ENCODE measurements around the gene MTF1. TPM values are rescaled to one million over a fixed set of nuclear protein-coding genes. Genes with fewer than 3 reads are reported as not detected.
"Not testable (repeated sequence)": the region's sequence is repeated elsewhere in the genome, so short reads cannot be mapped to it uniquely, and the experiment has no call there.

Gene MTF1
- polyA plus RNA-seq, 1 donor from 2014 or later = 3.7 TPM

DNA sequence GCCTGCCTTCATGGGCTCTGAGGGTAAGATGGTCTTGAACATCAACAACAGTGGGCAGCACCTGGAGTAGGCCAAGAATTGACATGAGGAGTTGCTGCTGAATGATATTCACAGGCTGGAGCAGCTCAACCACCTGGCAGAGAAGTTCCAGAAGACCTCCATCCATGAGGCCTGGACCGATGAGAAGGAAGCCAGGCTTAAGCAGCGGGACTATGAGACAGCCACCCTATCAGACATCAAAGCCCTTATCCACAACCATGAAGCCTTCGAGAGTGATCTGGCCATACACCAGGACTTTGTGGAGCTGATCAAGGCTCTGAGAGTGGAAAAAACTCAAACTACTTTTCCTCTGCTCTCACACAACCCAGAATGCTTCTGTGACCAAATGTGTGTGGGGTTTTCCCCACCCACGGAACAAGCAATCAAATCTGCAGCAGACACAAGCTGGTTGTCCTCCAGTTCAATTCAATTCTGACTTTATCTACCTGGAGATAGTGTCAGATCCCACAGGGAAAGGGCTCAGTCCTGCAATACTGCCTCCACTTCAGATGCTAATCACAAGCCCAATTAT lies 82.4 kb downstream of the MTF1 start:
- Histone ChIP-seq H3K4me3 (ENCODE audit: low read length) (no peak overlapping the region), H3K9me2 (ENCODE audit: insufficient read depth, low read length) (no peaks in the 10 kb centered on the region), H3K9me3 (ENCODE audit: low read length) (no peaks in the 10 kb centered on the region), H3K9ac (ENCODE audit: low read length) (no peak overlapping the region), H3K79me2 (replicated peaks; ENCODE audit: insufficient read depth, low read length) (no peaks in the 10 kb centered on the region), H3K27me3 (ENCODE audit: insufficient read depth, low read depth, low read length) (peaks cover 8% of the 10 kb centered on the region), H3K27ac (ENCODE audit: low read length) (no peak overlapping the region), H4K20me1 (ENCODE audit: insufficient read depth) (no peaks in the 10 kb centered on the region), H3K36me3 (ENCODE audit: insufficient read depth, low read length) (no peaks in the 10 kb centered on the region), H3K4me2 (ENCODE audit: low read length) (no peak overlapping the region), H2AFZ (ENCODE audit: low read depth, low read length) (no peak overlapping the region), H3F3A (ENCODE audit: insufficient read depth, low read length, poor library complexity, severe bottlenecking) (no peaks in the 10 kb centered on the region)
- TF ChIP-seq EP300 (conservative IDR thresholded peaks at IDR 0.05; ENCODE audit: poor library complexity, severe bottlenecking) = no peak
- no peak for TF ChIP-seq TAF1 (IDR thresholded peaks at IDR 0.05; ENCODE audit: low read depth)
- no peak for TF ChIP-seq POLR2AphosphoS5 (IDR thresholded peaks at IDR 0.05)

GRCh38 chr1:37771440-37771839 lies 88.0 kb downstream of the MTF1 start:
- peaks cover 45% of the 10 kb centered on the region for H3K27me3 ChIP-seq (ENCODE audit: insufficient read depth, low read depth, low read length)
- not testable (repeated sequence) for H4K20me1 ChIP-seq (ENCODE audit: insufficient read depth); H3F3A ChIP-seq (ENCODE audit: insufficient read depth, low read length, poor library complexity, severe bottlenecking); H3K9me3 ChIP-seq (ENCODE audit: low read length); H3K36me3 ChIP-seq (ENCODE audit: insufficient read depth, low read length); H3K9me2 ChIP-seq (ENCODE audit: insufficient read depth, low read length); H3K9ac ChIP-seq (ENCODE audit: low read length); H3K79me2 ChIP-seq (replicated peaks; ENCODE audit: insufficient read depth, low read length); H2AFZ ChIP-seq (ENCODE audit: low read depth, low read length); H3K27ac ChIP-seq (ENCODE audit: low read length); H3K4me3 ChIP-seq (ENCODE audit: low read length); H3K4me2 ChIP-seq (ENCODE audit: low read length)

DNA sequence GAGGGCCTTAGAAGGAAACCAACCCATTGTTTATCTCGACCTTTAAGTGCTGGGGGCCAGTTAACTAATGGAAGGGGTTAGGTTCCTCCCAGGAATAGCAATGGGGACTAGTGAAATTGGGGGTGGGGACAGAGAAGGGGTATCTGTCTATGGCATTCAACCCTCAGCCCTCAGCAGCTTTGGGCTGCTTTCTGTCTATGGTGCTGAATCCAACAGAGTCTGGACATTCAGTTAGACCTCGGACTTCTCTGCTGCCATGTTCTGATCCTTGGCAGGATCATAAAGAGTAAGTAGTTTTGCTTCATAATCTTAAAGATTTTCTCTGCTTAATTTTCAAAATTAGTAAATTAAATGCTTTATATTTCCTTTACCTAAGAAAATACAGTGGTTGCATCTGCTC lies 91.9 kb downstream of the MTF1 start:
- no peaks in the 10 kb centered on the region for H3K9me3 ChIP-seq (ENCODE audit: low read length)
- H3K79me2 ChIP-seq (replicated peaks; ENCODE audit: insufficient read depth, low read length) = no peaks in the 10 kb centered on the region
- no peak overlapping the region for H3K4me2 ChIP-seq (ENCODE audit: low read length)
- no peaks in the 10 kb centered on the region for H3F3A ChIP-seq (ENCODE audit: insufficient read depth, low read length, poor library complexity, severe bottlenecking)
- TF ChIP-seq POLR2AphosphoS5 (IDR thresholded peaks at IDR 0.05) = no peak
- TF ChIP-seq, protein P1, sequence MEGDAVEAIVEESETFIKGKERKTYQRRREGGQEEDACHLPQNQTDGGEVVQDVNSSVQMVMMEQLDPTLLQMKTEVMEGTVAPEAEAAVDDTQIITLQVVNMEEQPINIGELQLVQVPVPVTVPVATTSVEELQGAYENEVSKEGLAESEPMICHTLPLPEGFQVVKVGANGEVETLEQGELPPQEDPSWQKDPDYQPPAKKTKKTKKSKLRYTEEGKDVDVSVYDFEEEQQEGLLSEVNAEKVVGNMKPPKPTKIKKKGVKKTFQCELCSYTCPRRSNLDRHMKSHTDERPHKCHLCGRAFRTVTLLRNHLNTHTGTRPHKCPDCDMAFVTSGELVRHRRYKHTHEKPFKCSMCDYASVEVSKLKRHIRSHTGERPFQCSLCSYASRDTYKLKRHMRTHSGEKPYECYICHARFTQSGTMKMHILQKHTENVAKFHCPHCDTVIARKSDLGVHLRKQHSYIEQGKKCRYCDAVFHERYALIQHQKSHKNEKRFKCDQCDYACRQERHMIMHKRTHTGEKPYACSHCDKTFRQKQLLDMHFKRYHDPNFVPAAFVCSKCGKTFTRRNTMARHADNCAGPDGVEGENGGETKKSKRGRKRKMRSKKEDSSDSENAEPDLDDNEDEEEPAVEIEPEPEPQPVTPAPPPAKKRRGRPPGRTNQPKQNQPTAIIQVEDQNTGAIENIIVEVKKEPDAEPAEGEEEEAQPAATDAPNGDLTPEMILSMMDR (IDR thresholded peaks at IDR 0.05; ENCODE audit: poor library complexity, severe bottlenecking) = no peak
- no peak for TF ChIP-seq MXI1 (conservative IDR thresholded peaks at IDR 0.05; ENCODE audit: poor library complexity, severe bottlenecking)
- TF ChIP-seq SMC3 (conservative IDR thresholded peaks at IDR 0.05; ENCODE audit: poor library complexity) = no peak
- no peak for TF ChIP-seq EZH2 (IDR thresholded peaks at IDR 0.05; ENCODE audit: borderline replicate concordance, insufficient read depth, low read length, poor library complexity, severe bottlenecking)
- TF ChIP-seq, protein P2, sequence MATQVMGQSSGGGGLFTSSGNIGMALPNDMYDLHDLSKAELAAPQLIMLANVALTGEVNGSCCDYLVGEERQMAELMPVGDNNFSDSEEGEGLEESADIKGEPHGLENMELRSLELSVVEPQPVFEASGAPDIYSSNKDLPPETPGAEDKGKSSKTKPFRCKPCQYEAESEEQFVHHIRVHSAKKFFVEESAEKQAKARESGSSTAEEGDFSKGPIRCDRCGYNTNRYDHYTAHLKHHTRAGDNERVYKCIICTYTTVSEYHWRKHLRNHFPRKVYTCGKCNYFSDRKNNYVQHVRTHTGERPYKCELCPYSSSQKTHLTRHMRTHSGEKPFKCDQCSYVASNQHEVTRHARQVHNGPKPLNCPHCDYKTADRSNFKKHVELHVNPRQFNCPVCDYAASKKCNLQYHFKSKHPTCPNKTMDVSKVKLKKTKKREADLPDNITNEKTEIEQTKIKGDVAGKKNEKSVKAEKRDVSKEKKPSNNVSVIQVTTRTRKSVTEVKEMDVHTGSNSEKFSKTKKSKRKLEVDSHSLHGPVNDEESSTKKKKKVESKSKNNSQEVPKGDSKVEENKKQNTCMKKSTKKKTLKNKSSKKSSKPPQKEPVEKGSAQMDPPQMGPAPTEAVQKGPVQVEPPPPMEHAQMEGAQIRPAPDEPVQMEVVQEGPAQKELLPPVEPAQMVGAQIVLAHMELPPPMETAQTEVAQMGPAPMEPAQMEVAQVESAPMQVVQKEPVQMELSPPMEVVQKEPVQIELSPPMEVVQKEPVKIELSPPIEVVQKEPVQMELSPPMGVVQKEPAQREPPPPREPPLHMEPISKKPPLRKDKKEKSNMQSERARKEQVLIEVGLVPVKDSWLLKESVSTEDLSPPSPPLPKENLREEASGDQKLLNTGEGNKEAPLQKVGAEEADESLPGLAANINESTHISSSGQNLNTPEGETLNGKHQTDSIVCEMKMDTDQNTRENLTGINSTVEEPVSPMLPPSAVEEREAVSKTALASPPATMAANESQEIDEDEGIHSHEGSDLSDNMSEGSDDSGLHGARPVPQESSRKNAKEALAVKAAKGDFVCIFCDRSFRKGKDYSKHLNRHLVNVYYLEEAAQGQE (IDR thresholded peaks at IDR 0.05; ENCODE audit: borderline replicate concordance) = no peak
- TF ChIP-seq TAF1 (IDR thresholded peaks at IDR 0.05; ENCODE audit: low read depth) = no peak
- TF ChIP-seq EP300 (conservative IDR thresholded peaks at IDR 0.05; ENCODE audit: poor library complexity, severe bottlenecking) = no peak
- no peak for TF ChIP-seq RAD21 (conservative IDR thresholded peaks at IDR 0.05)
- H3K27ac ChIP-seq (ENCODE audit: low read length) = no peak overlapping the region
- no peaks in the 10 kb centered on the region for H3K36me3 ChIP-seq (ENCODE audit: insufficient read depth, low read length)
- H2AFZ ChIP-seq (ENCODE audit: low read depth, low read length) = no peak overlapping the region
- H3K9me2 ChIP-seq (ENCODE audit: insufficient read depth, low read length) = no peaks in the 10 kb centered on the region
- H3K27me3 ChIP-seq (ENCODE audit: insufficient read depth, low read depth, low read length) = peaks cover 73% of the 10 kb centered on the region
- no peak overlapping the region for H3K4me3 ChIP-seq (ENCODE audit: low read length)
- no peaks in the 10 kb centered on the region for H4K20me1 ChIP-seq (ENCODE audit: insufficient read depth)
- H3K9ac ChIP-seq (ENCODE audit: low read length) = no peak overlapping the region

Measured in neural cell (in vitro differentiated cells).